ENCODE measurements around the gene RYK. TPM values are rescaled to one million over a fixed set of nuclear protein-coding genes. Genes with fewer than 3 reads are reported as not detected.

Gene RYK
- total RNA-seq, 1 experiment from 2014 or later, result 55.2 TPM

GRCh38 chr3:134232951-134233350, 17.7 kb downstream of the RYK start:
- DNase-seq (ENCODE audit: low read depth, low spot score) (no peak), ATAC-seq (no peak)
- H3K27me3 ChIP-seq (ENCODE audit: insufficient read depth, low read length), result no peaks in the 10 kb centered on the region
- ChIA-PET CTCF (interaction anchor here (1.7 kb wide), 1 partner anchor 21 kb away, joined by 10 read pairs; no protein-coding TSS in a partner anchor), RAD21 (ENCODE audit: low non-redundant PET in 1 of 2, low total read pairs in 2 of 2, uncharacterized antibody in 2 of 2, unreplicated experiment in 2 of 2) (no interaction called here), POLR2A (no interaction called here)
- no peak overlapping the region for H3K4me2 ChIP-seq (ENCODE audit: low read length)
- peaks cover 100% of the 10 kb centered on the region for H3K79me2 ChIP-seq (ENCODE audit: insufficient read depth, low read length)
- TF ChIP-seq REST (IDR thresholded peaks at IDR 0.05; ENCODE audit: low read depth) (no peak), CEBPB (IDR thresholded peaks at IDR 0.05; ENCODE audit: low read depth) (no peak), CTCF (IDR thresholded peaks at IDR 0.05 in 2 of 3, conservative IDR thresholded peaks at IDR 0.05 in 1 of 3; ENCODE audit: borderline replicate concordance in 1 of 3, insufficient read depth in 1 of 3, low read depth in 2 of 3, low read length in 2 of 3) (no peak), CBX3 (IDR thresholded peaks at IDR 0.05; ENCODE audit: low read depth) (no peak), ZNF274 (IDR thresholded peaks at IDR 0.05; ENCODE audit: low read depth, low read length) (no peak), ZFX (IDR thresholded peaks at IDR 0.05) (no peak), EZH2 (IDR thresholded peaks at IDR 0.05) (no peak), ZBTB33 (IDR thresholded peaks at IDR 0.05; ENCODE audit: extremely low read depth, insufficient replicate concordance, low read length) (no peak), SIN3A (IDR thresholded peaks at IDR 0.05; ENCODE audit: low read depth) (no peak), MAX (IDR thresholded peaks at IDR 0.05) (no peak), FOSL1 (IDR thresholded peaks at IDR 0.05; ENCODE audit: low read depth) (no peak)
- no peaks in the 10 kb centered on the region for H3K36me3 ChIP-seq (ENCODE audit: control insufficient read depth in 1 of 2, insufficient read depth in 2 of 2, low read length in 2 of 2)
- intact Hi-C loops (cut with micrococcal nuclease), result no loop called here
- H3K4me1 ChIP-seq (ENCODE audit: control insufficient read depth in 1 of 2, insufficient read depth in 2 of 2, low read length in 2 of 2), result peaks cover 0 to 7% of the 10 kb centered on the region in 2 experiments; a peak in 2 of 4 replicates
- no peak overlapping the region for H3K27ac ChIP-seq (ENCODE audit: low read depth, low read length)
- BruUV-seq (replicated peaks), result no TSS peak
- no peak overlapping the region for H3K4me3 ChIP-seq (replicated peaks in 1 of 2; ENCODE audit: low read depth in 1 of 2, low read length in 2 of 2)
- no peaks in the 10 kb centered on the region for H3K9me2 ChIP-seq (ENCODE audit: insufficient read depth)
- peaks cover 19% of the 10 kb centered on the region; the same call in 1 of the 2 replicates for H4K20me1 ChIP-seq (ENCODE audit: insufficient read depth)
- H3K9ac ChIP-seq (ENCODE audit: low read length), result no peak overlapping the region
- no peaks in the 10 kb centered on the region for H3K9me3 ChIP-seq (ENCODE audit: control insufficient read depth in 1 of 2, insufficient read depth in 1 of 2, low read depth in 1 of 2, low read length in 2 of 2)
- H2AFZ ChIP-seq (ENCODE audit: low read depth, low read length, poor library complexity, severe bottlenecking), result no peak overlapping the region

All from HCT116 (cell line).